Lung microvascular endothelial cell (primary cell): Measurements from ENCODE around the gene DHX40. TPM values are rescaled to one million over a fixed set of nuclear protein-coding genes. Genes with fewer than 3 reads are reported as not detected.
A peak's percentile ranks its signal among the peaks of the same experiment; 100 is the strongest.
"Not testable (repeated sequence)": the region's sequence is repeated elsewhere in the genome, so short reads cannot be mapped to it uniquely, and the experiment has no call there.

Experiments used
- DNase-seq, 2 donors: peaks; one replicate each; pipeline versions ENCODE4 v3.0.0 to v3.0.0-alpha.2; 2010; ENCODE audit warnings: low read depth in 2 of 2
- total RNA-seq: library from RNA; depleted of rRNA; stranded (reverse); fragments of >200 nt; gene quantifications from 2 replicates; pipeline ENCODE4 v1.2.1, GENCODE V29; 2014

The DHX40 gene, protein sequence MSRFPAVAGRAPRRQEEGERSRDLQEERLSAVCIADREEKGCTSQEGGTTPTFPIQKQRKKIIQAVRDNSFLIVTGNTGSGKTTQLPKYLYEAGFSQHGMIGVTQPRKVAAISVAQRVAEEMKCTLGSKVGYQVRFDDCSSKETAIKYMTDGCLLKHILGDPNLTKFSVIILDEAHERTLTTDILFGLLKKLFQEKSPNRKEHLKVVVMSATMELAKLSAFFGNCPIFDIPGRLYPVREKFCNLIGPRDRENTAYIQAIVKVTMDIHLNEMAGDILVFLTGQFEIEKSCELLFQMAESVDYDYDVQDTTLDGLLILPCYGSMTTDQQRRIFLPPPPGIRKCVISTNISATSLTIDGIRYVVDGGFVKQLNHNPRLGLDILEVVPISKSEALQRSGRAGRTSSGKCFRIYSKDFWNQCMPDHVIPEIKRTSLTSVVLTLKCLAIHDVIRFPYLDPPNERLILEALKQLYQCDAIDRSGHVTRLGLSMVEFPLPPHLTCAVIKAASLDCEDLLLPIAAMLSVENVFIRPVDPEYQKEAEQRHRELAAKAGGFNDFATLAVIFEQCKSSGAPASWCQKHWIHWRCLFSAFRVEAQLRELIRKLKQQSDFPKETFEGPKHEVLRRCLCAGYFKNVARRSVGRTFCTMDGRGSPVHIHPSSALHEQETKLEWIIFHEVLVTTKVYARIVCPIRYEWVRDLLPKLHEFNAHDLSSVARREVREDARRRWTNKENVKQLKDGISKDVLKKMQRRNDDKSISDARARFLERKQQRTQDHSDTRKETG
- 37.1 and 40.1 TPM in 2 replicates for total RNA-seq

DNA sequence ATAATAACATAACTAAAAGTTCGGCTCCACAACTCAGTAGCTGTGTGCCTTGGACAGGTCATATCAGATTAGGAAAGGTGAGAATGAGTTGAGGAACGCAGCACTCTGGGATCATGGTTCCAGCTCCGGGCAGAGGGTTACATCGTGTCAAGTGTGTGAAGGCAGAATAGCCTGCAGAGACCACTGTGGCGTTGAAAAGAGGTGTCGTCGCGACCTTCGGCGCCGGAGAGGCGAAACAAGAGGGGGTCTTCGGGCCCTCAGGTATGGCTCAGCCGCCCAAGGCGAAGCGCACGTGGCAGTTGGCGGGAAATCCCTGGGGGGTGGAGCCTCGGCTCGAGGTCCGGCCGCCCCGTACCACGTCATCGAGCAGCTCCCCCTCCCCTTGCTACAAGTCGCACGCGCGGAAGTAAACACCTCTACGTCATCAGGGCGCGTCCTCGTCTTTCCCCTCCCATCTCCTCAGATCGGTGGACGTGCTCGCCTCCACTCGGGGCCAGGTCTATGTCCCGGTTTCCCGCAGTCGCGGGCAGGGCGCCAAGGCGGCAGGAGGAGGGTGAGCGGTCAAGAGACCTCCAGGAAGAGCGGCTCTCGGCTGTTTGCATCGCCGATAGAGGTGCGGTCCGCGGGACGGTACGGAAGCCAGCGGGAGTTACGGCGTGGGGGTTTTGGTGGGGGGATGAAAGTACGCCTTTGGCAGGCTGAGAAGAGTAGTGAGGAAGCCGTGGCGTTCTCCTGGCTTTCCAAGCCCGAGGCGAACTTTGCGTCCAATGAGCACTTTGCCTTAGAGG lies at the start of gene DHX40:
Gene DHX40 (plus strand): TSS at position 440 of the 788 bp plus-strand sequence. CDS start 62 bp downstream, at position 502.
- peak; percentile 96 to 97 for DNase-seq

DNA sequence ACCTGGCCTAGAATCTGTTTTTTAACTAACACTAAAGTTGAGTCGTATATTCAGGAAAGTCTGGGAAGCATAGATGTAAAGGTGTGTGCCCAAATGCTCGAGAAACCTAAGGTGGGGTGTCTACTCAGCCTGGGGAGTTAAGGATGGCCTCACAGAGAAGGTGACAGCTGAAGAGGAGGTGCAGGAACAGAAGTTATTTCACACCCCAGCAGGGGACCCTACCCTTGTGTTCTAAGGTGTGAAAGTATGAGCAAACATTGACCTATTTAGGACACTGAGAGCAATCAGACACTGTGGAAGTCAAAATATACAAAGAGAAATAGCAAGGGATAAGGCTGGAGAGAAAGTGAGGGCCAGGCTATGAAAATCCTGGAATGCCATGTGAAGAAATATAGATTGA lies 49.0 kb upstream of the DHX40 start:
- DNase-seq = no peak

DNA sequence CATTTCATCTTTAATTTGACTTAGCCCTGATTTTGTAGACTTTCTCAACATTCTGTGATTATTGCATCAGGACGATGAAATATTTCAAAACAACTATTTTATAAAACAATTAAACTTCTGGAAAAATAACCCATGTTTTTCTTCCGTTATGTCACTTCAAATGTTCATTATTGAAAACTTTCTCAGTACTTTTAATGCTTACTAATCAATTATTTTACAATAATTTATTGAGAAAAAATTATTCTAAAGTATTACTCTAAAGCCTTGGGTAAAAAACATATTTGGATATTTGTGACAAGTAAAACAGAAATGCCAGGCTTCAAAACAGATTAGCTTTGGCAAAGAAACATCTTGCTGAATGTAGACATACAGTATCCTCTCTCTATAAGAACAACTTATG lies 46.3 kb upstream of the DHX40 start:
- DNase-seq = no peak

DNA sequence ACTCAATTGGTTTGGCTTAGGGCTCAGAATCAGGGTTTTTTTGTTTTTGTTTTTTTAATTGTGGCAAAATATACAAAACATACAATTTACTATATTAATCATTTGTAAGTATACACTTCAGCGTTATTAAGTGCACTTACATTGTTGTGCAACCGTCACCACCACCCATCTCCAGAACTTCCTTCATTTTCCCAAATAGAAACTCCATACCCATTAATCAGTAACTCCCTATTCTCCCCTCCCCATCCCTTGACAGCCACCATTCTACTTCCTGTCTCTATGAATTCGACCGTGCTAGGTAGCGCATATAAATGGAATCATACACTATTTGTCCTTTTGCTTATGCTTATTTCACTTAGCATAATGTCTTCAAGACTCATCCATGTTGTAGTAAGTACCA lies 45.2 kb upstream of the DHX40 start:
- DNase-seq = no peak

DNA sequence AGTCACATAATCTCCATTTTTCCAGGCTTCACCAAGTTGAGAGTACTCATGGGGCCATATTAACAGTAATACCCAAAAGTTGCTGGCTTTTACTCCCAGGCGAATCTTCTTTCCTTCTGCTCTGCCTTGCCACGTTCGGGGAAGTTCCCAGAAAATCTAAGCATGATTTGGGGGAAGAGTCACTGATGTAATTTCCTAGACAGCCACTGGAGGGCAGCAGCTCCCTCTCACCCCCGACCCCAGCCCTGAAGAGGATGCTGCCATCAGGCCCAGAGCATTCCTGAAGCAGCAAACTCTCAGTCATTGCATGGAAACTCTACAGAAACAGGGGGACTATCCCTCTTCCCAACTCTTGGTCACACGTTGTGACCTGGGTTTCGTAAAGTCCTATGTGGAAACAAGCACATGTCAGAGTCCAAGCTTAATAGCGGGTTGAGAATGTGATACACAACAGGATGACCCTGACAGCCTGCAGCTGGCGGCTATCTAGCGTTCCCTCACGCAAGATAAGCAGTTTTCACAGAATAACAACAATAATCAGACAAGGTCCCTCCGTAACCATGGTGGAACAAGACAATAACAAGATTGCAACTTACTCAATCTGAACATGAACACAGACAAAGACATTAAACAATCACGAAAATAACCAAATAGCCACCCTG lies 43.8 kb upstream of the DHX40 start:
- DNase-seq = peak; percentile 61 to 65

DNA sequence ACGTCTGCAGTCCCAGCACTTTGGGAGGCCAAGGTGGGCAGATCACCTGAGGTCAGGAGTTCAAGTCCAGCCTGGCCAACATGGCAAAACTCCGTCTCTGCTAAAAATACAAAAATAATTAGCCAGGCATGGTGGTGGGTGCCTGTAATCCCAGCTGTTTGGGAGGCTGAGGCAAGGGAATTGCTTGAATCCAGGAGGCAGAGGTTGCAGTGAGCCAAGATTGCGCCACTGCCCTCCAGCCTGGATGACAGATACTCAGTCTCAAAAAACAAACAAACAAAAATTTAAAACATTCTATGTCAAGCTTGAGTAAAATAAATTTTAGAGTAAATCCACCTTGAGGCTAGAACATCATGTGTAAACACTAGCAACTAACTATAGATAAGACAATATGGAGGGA lies 40.5 kb upstream of the DHX40 start:
- DNase-seq = not testable (repeated sequence)

DNA sequence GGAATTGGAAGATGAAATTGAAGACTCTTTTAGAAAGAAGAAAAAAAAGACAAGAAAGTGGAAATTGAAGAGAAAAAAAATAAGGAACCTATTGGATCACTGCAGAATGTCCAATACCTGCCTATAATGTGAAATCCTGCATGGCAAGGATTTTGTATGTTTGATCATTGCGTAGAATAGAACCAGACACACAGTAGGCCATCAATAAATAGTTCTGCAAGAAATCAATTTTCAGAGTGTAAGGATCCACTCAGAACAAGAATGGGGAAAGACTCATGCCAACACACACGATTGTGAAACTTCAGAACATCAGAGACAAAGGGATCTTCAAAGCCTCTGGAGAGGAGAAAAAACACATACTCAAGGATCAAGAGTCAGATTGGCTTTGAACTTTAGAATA lies 39.7 kb upstream of the DHX40 start:
- no peak for DNase-seq

DNA sequence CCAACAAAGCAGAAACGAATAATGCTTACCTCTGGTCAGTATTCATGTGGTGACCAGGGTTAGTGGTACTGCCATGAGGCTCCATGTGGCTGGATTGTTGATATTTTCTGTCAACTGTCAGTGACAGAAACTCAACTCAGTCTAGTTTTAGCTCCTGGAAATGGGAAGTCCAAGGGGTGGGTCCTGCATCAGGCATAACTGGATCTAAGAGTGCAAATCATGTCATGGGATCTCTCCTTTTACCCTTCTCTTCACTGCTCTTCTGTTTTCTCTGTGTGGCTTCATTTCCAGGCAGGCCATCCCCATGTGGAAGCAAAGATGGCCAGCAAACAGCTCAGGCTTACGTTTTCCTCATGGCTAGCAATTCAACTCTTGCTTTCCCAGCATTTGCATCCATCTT lies 39.0 kb upstream of the DHX40 start:
- DNase-seq = no peak

DNA sequence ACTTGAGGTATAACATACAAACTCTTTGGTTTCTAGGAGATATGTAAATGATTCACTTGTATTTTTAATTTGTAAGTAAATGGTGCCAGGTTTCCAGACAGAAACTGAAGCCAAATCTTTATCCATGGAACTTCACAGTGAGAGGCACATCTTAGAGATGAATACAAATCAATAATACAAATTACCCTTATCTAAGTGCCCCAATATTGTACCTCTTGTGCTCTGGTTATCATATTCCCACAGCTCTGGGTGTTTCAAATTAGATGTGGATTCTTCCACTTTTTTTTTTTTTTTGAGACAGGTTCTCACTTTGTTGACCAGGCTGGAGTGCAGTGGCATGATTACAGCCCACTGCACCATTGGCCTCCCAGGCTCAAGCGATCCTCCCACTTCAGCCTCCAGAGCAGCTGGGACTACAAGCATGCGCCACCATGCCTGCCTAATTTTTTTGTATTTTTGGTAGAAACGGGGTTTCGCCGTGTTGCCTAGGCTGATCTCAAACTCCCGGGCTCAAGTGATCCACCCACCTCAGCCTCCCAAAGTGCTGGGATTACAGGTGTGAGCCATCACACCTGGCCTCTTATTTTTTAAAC lies 38.0 kb upstream of the DHX40 start:
- no peak for DNase-seq

DNA sequence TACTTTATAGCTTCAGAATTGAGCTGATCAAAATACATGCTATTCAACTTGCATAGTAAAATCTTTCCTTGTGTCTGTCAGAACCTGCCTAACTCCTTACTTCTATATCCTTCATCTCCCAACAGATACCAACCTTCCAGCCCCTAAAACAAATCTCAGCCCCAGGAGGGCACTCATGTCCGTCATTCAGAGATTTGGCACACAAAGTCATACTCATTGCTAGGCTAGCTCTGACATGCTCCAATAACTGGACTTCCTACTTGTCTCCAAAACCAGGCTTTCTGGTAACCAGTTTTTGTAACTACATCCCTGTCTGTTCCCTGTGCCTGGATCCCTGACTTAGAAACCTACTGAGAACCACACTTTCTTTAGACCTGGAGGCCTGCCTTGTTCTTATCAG lies 37.5 kb upstream of the DHX40 start:
- DNase-seq = no peak

DNA sequence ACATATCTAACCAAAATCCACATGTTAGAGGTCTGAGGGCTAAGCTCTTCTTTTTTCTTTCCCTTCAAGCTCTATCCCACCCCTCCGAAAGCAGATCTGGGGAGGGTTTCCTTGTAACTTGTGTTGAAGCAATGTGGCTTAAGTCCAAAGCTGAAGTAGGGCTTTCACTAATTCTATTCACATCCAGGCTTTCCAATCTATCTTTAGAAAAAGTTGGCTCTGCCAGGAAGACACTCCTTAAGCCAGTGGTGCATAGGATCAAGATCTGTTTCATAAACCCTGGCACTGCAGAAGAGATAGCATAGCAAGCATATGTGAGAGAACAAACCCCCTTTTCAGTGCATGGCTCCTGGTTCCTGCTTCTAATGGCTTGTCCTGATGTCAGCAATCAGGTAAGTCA lies 34.9 kb upstream of the DHX40 start:
- no peak for DNase-seq

DNA sequence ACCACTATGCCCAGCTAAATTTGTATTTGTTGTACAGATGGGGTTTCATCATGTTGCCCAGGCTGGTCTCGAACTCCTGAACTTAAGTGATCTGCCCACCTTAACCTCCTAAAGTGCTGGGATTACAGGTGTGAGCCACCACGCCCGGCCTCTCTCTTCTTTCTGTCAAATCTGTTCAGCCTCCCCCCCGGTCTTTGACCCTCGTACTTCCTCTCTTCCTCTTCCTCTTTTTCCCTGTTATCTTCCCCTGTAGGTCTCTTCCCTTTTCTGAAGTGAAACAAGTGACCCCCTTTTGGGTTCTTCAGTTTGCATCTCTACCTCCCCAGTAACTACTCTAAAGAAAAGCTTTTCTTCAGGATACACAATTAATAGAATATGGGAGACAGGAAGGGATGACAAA lies 31.7 kb upstream of the DHX40 start:
- no peak for DNase-seq

DNA sequence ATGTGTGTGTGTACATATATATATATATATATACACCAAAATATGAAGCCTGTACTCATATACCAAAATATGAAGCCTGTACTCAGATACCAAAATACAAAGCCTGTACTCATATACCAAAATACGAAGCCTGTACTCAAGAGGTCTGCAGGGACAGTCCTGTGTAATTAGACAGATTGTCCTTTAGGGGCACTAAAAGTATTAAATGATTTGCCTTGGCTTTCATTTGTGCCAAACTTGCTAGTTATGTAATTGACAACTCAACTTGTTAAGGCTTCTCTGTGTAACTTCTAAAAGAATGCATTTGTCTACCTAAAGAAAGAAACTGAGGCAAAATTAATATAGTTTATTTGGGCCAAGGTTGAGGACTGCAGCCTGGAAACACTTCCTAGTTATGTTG lies 30.8 kb upstream of the DHX40 start:
- DNase-seq = peak in 1 of 2 donors; percentile 18

DNA sequence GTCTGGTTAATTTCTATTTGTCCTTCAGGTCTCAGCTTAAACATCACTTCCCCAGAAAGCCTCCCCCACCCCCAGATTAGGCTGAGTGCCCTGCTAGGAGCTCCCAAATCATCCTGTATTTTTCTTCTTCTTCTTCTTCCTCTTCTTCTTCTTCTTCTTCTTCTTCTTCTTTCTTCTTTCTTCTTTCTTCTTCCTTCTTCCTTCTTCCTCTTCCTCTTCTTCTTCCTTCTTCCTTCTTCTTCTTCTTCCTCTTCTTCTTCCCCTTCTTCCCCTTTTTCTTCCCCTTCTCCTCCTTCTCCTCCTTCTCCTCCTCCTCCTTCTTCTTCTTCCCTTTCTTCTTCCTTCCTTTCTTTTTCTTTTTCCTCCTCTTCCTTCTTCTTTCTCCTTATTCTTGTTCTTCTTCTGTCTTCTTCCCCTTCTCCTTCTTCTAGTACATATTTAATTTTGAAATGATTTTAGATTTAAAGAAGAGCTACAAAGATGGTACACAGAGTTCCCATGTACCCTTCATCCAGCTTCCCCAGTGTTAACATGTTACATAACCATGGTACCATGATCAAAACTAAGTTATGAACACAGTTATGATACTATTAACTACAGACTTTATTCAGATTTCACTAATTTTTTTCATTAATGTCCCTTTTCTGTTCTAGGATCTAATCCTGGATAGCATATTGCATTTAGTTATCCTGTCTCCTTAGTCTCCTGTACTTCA lies 27.1 kb upstream of the DHX40 start:
- no peak for DNase-seq

DNA sequence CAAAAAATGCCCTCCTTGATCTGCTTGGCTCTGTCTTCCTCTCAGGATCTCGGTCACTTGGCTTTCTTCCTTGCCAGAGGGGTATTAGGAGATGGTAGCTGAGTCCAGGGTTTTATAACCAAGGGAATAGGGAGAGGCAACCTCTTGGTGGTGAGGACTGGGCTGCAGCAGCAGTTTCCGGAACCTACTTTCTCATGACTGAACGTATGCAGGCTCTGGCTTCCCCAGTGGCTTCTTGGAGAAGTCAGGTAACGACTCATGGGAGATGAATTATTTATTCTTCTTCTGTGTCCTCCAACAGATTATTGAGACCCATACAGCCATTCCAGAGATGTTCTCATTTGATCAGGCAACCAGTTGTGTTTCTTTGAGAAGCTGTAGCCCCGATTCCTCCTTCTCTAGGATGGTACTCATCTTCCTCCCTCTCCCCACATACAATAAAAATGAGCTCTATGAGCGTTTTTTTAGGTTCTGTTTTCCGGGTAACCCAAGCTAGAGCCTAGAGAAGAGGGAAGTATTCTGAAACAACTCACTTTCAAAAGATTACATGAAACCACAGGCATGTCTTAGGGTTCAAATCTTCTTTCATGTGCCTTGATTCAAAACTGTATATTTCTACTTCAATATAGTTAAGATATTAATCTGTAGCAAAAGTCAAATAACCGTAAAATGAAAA lies 22.3 kb upstream of the DHX40 start:
- no peak for DNase-seq

DNA sequence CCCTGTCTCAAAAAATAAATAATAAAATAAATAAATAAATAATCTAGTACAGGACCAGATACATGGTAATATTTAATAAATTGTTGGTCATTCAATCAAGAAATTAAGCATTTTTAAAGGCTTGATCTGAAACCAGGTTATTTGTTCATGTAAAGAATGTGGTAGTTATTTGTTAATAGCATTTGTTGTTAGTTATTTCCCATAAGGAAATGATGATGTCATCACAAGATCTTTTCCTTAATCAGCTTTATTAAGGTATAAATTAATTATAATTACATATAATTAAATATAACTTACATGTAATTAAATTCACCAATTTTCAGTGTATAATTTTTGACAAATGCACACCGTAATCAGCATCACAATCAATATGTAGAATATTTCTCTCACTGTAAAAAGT lies 19.5 kb upstream of the DHX40 start:
- no peak for DNase-seq

DNA sequence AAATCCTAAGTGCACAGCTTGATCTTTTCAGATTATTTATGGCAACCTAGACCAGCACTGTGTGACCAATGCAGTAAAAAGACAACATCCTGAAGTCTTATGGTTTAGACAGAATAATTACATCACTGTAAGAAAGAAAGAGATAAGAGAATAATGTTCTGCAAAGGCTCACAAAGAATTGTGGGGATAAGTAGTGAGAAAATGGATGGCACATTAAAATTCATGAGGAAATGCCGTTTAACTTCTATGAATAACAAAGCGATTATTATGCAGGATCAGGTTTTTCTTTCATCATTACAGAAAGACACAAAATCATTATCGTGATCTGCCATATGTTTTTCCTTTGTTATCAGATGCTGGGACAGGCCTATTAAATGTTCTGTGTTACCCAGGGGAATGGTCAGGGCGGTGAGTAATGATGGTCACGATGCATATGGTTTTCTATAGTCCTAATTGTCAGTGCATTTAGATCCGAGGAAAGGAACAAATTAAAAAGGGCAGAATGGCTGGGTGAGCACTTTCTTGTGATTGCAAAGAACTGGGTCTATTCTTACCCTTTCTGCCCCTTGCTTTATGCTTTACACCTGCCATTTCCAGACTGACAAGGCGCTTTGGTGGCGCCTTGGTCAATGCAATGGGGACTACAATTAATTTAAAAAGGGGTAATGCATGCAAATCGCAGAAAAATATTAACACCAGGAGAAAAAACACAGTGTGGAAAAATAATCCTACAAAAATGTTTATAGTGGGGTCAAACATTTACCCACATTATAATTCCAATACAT lies 18.1 kb upstream of the DHX40 start:
- DNase-seq = no peak

DNA sequence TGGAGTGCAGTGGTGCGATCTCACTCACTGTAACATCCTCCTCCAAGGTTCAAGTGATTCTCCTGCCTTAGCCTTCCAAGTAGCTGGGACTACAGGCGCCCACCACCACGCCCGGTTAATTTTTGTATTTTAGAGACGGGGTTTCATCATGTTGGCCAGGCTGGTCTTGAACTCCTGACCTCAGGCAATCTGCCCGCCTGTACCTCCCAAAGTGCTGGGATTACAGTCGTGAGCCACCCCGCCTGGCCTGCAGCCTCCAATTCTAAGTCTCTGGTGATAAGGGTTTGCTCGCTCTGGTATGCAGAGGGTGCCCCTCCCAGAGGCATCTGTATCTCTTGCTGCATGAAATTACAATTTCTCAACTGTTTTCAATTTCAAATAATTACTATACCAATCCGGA lies 16.4 kb upstream of the DHX40 start:
- DNase-seq = not testable (repeated sequence)

DNA sequence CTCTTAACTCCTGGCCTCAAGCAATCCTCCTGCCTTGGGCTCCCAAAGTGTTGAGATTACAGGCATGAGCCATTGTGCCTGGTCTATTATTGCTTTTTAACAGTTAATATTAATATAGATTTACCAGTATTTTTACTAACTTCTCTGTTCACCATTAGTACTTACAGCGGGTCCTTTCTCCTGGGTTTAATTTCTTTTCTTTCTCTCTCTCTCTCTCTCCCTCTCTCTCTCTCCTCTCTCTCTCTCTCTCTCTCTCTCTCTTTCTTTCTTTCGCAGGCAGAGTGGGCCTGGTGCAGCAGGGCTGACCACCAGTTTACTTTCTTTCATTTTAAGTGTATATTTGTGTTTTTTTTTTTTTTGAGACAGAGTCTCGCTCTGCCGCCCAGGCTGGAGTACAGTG lies 14.7 kb upstream of the DHX40 start:
- no peak for DNase-seq
